Measurements from ENCODE around the gene AP3B1.

GRCh38 chr5:78009937-78010527, 284.5 kb downstream of the AP3B1 start:
- TF ChIP-seq NANOG (IDR thresholded peaks at IDR 0.05; ENCODE audit: insufficient read depth, low read depth, low read length, poor library complexity, severe bottlenecking) (no peak), HDAC2 (IDR thresholded peaks at IDR 0.05; ENCODE audit: borderline replicate concordance in 1 of 2, low read depth in 2 of 2, low read length in 2 of 2) (no peak)

All from H1 (cell line).